Keratinocyte (primary cell): ENCODE measurements around the gene CIBAR2. TPM values are rescaled to one million over a fixed set of nuclear protein-coding genes. Genes with fewer than 3 reads are reported as not detected.

Source experiments
- DNase-seq: peaks from one replicate; pipeline ENCODE4 v3.0.0-alpha.2; 2011; ENCODE audit warnings: low read depth, missing footprints, low spot score
- FAIRE-seq: peaks from 2 replicates; lab custom pipeline; 2011; peaks lifted over from hg19 to GRCh38; lab: Jason Lieb, UNC
- H2AFZ ChIP-seq: 2 replicates; pipeline ENCODE4 v1.6.0; 2012; ENCODE audit warnings: low read length, control low read depth, inconsistent platforms; ENCODE audit not compliant: control insufficient read depth
- H3K27ac ChIP-seq: 2 replicates; pipeline ENCODE4 v1.5.1; 2011; ENCODE audit warnings: low read length; ENCODE audit not compliant: control insufficient read depth, insufficient read depth
- H3K27me3 ChIP-seq: 3 replicates; pipeline ENCODE4 v1.6.0; 2011; ENCODE audit warnings: low read length; ENCODE audit not compliant: control insufficient read depth, insufficient read depth; ENCODE audit errors: extremely low read depth
- H3K36me3 ChIP-seq, 2 experiments: 2 replicates in 1 of 2; 3 replicates in 1 of 2; pipeline ENCODE4 v1.5.1; 2011; ENCODE audit warnings: low read length in 2 of 2, mild to moderate bottlenecking in 1 of 2; ENCODE audit not compliant: control insufficient read depth in 2 of 2, insufficient read depth in 2 of 2; ENCODE audit errors: extremely low read depth in 1 of 2
- H3K4me1 ChIP-seq: 3 replicates; pipeline ENCODE4 v1.5.1; 2011; ENCODE audit warnings: low read length; ENCODE audit not compliant: control insufficient read depth, insufficient read depth; ENCODE audit errors: extremely low read depth
- H3K4me2 ChIP-seq: 3 replicates; pipeline ENCODE4 v1.6.0; 2011; ENCODE audit warnings: low read depth, low read length; ENCODE audit not compliant: control insufficient read depth, insufficient read depth; ENCODE audit errors: extremely low read depth
- H3K4me3 ChIP-seq, 3 experiments: fragments of 200-600 bp in 1 of 3; sonication (generic) in 1 of 3; 2 replicates in 2 of 3; 3 replicates in 1 of 3; pipeline ENCODE4 v1.5.1; 2011 to 2016; ENCODE audit warnings: low read length in 3 of 3, mild to moderate bottlenecking in 3 of 3, control low read depth in 2 of 3, inconsistent platforms in 1 of 3, low read depth in 1 of 3, mixed read lengths in 1 of 3, mixed run types in 1 of 3, moderate library complexity in 1 of 3; ENCODE audit not compliant: control insufficient read depth in 2 of 3, insufficient read depth in 2 of 3; ENCODE audit errors: extremely low read depth in 1 of 3
- H3K79me2 ChIP-seq: 2 replicates; pipeline ENCODE4 v1.6.0; 2012; ENCODE audit warnings: low read length; ENCODE audit not compliant: control insufficient read depth, insufficient read depth
- H3K9ac ChIP-seq: 3 replicates; pipeline ENCODE4 v1.6.0; 2011; ENCODE audit warnings: low read length; ENCODE audit not compliant: control insufficient read depth, insufficient read depth; ENCODE audit errors: extremely low read depth
- H3K9me1 ChIP-seq: 3 replicates; pipeline ENCODE4 v1.6.0; 2011; ENCODE audit warnings: low read length; ENCODE audit not compliant: control insufficient read depth, insufficient read depth; ENCODE audit errors: extremely low read depth
- H3K9me3 ChIP-seq: 2 replicates; pipeline ENCODE4 v1.5.1; 2012; ENCODE audit warnings: low read depth, low read length; ENCODE audit not compliant: control insufficient read depth
- H4K20me1 ChIP-seq: 3 replicates; pipeline ENCODE4 v1.6.0; 2011; ENCODE audit warnings: low read length; ENCODE audit not compliant: control insufficient read depth, insufficient read depth; ENCODE audit errors: extremely low read depth
- EZH2 ChIP-seq: IDR thresholded peaks from one replicate; pipeline ENCODE4 v1.6.1; 2012; ENCODE audit warnings: inconsistent platforms, mild to moderate bottlenecking, low read length, moderate library complexity
- dilution Hi-C: fragments of 300-500 bp; cut with MboI; formaldehyde crosslinking; loops from one replicate; pipeline ENCODE4 v1.7.0; 2020; ENCODE audit warnings: low sequenced_read_pairs; ENCODE audit not compliant: extremely low pct_ligation_motif_present
- polyA plus RNA-seq, 5 experiments: library from polyadenylated mRNA; depleted of rRNA in 3 of 5; stranded (reverse) in 3 of 5; stranded (forward) in 1 of 5; unstranded in 1 of 5; fragments of >200 nt; gene quantifications; 1 replicate in 1 of 5; 2 replicates in 3 of 5; 3 replicates in 1 of 5; pipeline versions ENCODE4 v1.2.1 to v1.2.3, GENCODE V29; 2011 to 2012; ENCODE audit warnings: missing spikeins in 2 of 5, low read depth in 1 of 5, low replicate concordance in 1 of 5
- TF ChIP-seq, protein P1 (sequence below), 3 experiments: IDR thresholded peaks in 1 of 3; conservative IDR thresholded peaks in 1 of 3; optimal IDR thresholded peaks in 1 of 3; 2 replicates in 2 of 3; 3 replicates in 1 of 3; pipeline versions ENCODE3 to v1.5.1; 2011; ENCODE audit warnings: low read length in 3 of 3, mild to moderate bottlenecking in 3 of 3, moderate library complexity in 2 of 3, control low read depth in 1 of 3, inconsistent platforms in 1 of 3; ENCODE audit not compliant: insufficient read depth in 2 of 3; ENCODE audit errors: extremely low read depth in 1 of 3

The CIBAR2 gene
- polyA plus RNA-seq, 1 donor (not counting 4 experiments of a cell fraction or from before 2014, with no cell fraction given), result not detected

DNA sequence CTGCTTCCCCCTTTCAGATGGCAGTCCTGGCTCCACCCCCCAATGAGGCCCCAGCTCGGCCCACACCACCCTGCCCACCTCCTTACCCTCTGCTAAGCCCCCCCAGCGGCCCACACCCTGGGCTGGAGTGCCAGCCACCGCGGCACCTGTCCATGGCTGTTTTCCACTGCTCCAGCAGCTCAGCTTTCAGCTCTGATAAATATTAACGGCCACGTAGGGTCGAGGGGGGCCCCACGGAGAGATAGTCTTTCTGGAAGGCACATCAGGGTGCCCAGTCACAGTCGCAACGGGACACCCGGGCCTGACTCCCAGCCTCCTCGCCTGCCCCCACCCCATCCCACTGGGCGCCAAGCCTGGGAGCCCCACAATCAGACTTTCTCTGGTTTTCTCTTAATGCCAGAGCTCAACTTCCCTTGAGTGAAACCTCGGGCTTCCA lies 46.5 kb upstream of the CIBAR2 start:
- Histone ChIP-seq H2AFZ (no peak overlapping the region), H3K27ac (no peak overlapping the region), H3K9ac (no peak overlapping the region), H3K4me1 (peaks cover 10% of the 10 kb centered on the region), H3K9me1 (no peaks in the 10 kb centered on the region), H3K36me3 (no peaks in the 10 kb centered on the region), H3K9me3 (no peaks in the 10 kb centered on the region), H3K4me3 (no peak overlapping the region), H3K27me3 (peaks cover 5% of the 10 kb centered on the region), H4K20me1 (no peaks in the 10 kb centered on the region), H3K79me2 (no peaks in the 10 kb centered on the region), H3K4me2 (no peak overlapping the region)
- DNase-seq (no peak), FAIRE-seq (no peak)
- dilution Hi-C loops, result no loop called here
- TF ChIP-seq, protein P1, sequence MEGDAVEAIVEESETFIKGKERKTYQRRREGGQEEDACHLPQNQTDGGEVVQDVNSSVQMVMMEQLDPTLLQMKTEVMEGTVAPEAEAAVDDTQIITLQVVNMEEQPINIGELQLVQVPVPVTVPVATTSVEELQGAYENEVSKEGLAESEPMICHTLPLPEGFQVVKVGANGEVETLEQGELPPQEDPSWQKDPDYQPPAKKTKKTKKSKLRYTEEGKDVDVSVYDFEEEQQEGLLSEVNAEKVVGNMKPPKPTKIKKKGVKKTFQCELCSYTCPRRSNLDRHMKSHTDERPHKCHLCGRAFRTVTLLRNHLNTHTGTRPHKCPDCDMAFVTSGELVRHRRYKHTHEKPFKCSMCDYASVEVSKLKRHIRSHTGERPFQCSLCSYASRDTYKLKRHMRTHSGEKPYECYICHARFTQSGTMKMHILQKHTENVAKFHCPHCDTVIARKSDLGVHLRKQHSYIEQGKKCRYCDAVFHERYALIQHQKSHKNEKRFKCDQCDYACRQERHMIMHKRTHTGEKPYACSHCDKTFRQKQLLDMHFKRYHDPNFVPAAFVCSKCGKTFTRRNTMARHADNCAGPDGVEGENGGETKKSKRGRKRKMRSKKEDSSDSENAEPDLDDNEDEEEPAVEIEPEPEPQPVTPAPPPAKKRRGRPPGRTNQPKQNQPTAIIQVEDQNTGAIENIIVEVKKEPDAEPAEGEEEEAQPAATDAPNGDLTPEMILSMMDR (optimal IDR thresholded peaks at IDR 0.05 in 1 of 3, IDR thresholded peaks at IDR 0.05 in 1 of 3, conservative IDR thresholded peaks at IDR 0.05 in 1 of 3; ENCODE audit: extremely low read depth in 1 of 3, insufficient read depth in 2 of 3, low read length in 3 of 3), result no peak
- no peak for TF ChIP-seq EZH2

- FAIRE-seq, result no peak
- no peak overlapping the region for H3K27ac ChIP-seq
- H3K27me3 ChIP-seq, result peaks cover 9% of the 10 kb centered on the region
- no peak for DNase-seq
- H3K9ac ChIP-seq, result no peak overlapping the region
- no peak overlapping the region for H3K4me3 ChIP-seq
- H3K9me3 ChIP-seq, result no peaks in the 10 kb centered on the region
- dilution Hi-C loops, result no loop called here
- no peaks in the 10 kb centered on the region for H3K79me2 ChIP-seq
- no peaks in the 10 kb centered on the region for H3K9me1 ChIP-seq
- H2AFZ ChIP-seq, result no peak overlapping the region
- H4K20me1 ChIP-seq, result no peaks in the 10 kb centered on the region
- H3K4me1 ChIP-seq, result peaks cover 10% of the 10 kb centered on the region
- H3K4me2 ChIP-seq, result no peak overlapping the region
- no peaks in the 10 kb centered on the region for H3K36me3 ChIP-seq
- TF ChIP-seq EZH2, result no peak
- TF ChIP-seq, protein P1 (optimal IDR thresholded peaks at IDR 0.05 in 1 of 3, IDR thresholded peaks at IDR 0.05 in 1 of 3, conservative IDR thresholded peaks at IDR 0.05 in 1 of 3; ENCODE audit: extremely low read depth in 1 of 3, insufficient read depth in 2 of 3, low read length in 3 of 3), result no peak
Measured at GRCh38 chr16:85157813-85158742, 45.8 kb upstream of the CIBAR2 start.
